Trophoblast cell (in vitro differentiated cells and primary cell): ENCODE results near the gene SEL1L3.

ENCODE experiments used
- DNase-seq, 2 donors: peaks; one replicate each; pipeline ENCODE4 v3.0.0-alpha.2; 2016
- H2AFZ ChIP-seq: 2 replicates; pipeline ENCODE4 v1.6.1; 2013; ENCODE audit warnings: low read length, moderate library complexity, mild to moderate bottlenecking; ENCODE audit not compliant: insufficient read depth, poor library complexity
- H2AK5ac ChIP-seq: 2 replicates; pipeline ENCODE4 v1.6.1; 2013; ENCODE audit warnings: mild to moderate bottlenecking, low read length
- H2BK120ac ChIP-seq: 2 replicates; pipeline ENCODE4 v1.6.1; 2013; ENCODE audit warnings: low read length, mild to moderate bottlenecking, moderate library complexity; ENCODE audit not compliant: insufficient read depth, poor library complexity
- H2BK12ac ChIP-seq: 2 replicates; pipeline ENCODE4 v1.6.1; 2013; ENCODE audit warnings: mild to moderate bottlenecking, low read length, moderate library complexity
- H2BK5ac ChIP-seq: 2 replicates; pipeline ENCODE4 v1.6.1; 2013; ENCODE audit warnings: low read length, low read depth, moderate library complexity, mild to moderate bottlenecking; ENCODE audit not compliant: poor library complexity
- H3K14ac ChIP-seq: 2 replicates; pipeline ENCODE4 v1.6.1; 2013; ENCODE audit warnings: mild to moderate bottlenecking, low read length
- H3K18ac ChIP-seq: 2 replicates; pipeline ENCODE4 v1.6.1; 2013; ENCODE audit warnings: mild to moderate bottlenecking, low read length
- H3K23ac ChIP-seq: 2 replicates; pipeline ENCODE4 v1.6.1; 2013; ENCODE audit warnings: low read length
- H3K27ac ChIP-seq: 2 replicates; pipeline ENCODE4 v1.5.1; 2013; ENCODE audit warnings: low read depth, mild to moderate bottlenecking, inconsistent platforms, low read length, moderate library complexity
- H3K27me3 ChIP-seq: 2 replicates; pipeline ENCODE4 v1.6.1; 2013; ENCODE audit warnings: inconsistent platforms, mild to moderate bottlenecking, low read length, moderate library complexity; ENCODE audit not compliant: insufficient read depth
- H3K36me3 ChIP-seq, 2 experiments: 1 replicate in 1 of 2; 2 replicates in 1 of 2; pipeline ENCODE4 v1.6.1; 2013; ENCODE audit warnings: low read length in 2 of 2, mild to moderate bottlenecking in 2 of 2, moderate library complexity in 1 of 2; ENCODE audit not compliant: insufficient read depth in 2 of 2, control insufficient read depth in 1 of 2
- H3K4ac ChIP-seq: 2 replicates; pipeline ENCODE4 v1.6.1; 2013; ENCODE audit warnings: low read depth, mild to moderate bottlenecking, low read length, moderate library complexity
- H3K4me1 ChIP-seq, 2 experiments: 1 replicate in 1 of 2; 2 replicates in 1 of 2; pipeline ENCODE4 v1.6.1; 2013; ENCODE audit warnings: low read length in 2 of 2, mild to moderate bottlenecking in 2 of 2, moderate library complexity in 1 of 2; ENCODE audit not compliant: insufficient read depth in 2 of 2, control insufficient read depth in 1 of 2
- H3K4me2 ChIP-seq: 2 replicates; pipeline ENCODE4 v1.6.1; 2013; ENCODE audit warnings: inconsistent platforms, mild to moderate bottlenecking, low read length, moderate library complexity
- H3K4me3 ChIP-seq: 2 replicates; pipeline ENCODE4 v1.5.1; 2013; ENCODE audit warnings: mild to moderate bottlenecking, low read depth, low read length, inconsistent platforms
- H3K79me1 ChIP-seq: one replicate; pipeline ENCODE4 v1.6.1; 2013; ENCODE audit warnings: low read length
- H3K79me2 ChIP-seq: 2 replicates; pipeline ENCODE4 v1.6.1; 2013; ENCODE audit warnings: low read length, mild to moderate bottlenecking; ENCODE audit not compliant: control insufficient read depth, insufficient read depth, poor library complexity
- H3K9ac ChIP-seq: 2 replicates; pipeline ENCODE4 v1.6.1; 2013; ENCODE audit warnings: mild to moderate bottlenecking, low read length
- H3K9me3 ChIP-seq: 2 replicates; pipeline ENCODE4 v1.6.1; 2013; ENCODE audit warnings: low read depth, mild to moderate bottlenecking, control low read depth, inconsistent platforms, low read length; ENCODE audit not compliant: insufficient read depth
- H4K12ac ChIP-seq: 2 replicates; pipeline ENCODE4 v1.6.1; 2013; ENCODE audit warnings: low read depth, mild to moderate bottlenecking, low read length, moderate library complexity
- H4K8ac ChIP-seq: 2 replicates; pipeline ENCODE4 v1.6.1; 2013; ENCODE audit warnings: low read depth, mild to moderate bottlenecking, low read length, moderate library complexity
- H4K91ac ChIP-seq: one replicate; pipeline ENCODE4 v1.6.1; 2013; ENCODE audit warnings: low read depth, mild to moderate bottlenecking, low read length, moderate library complexity
- WGBS: extraction: QIAGEN DNeasy Blood & Tissue Kit; methylation state at CpG from one replicate; pipeline ENCODE4 v1.1.7; 2013; ENCODE audit warnings: missing lambda C conversion rate; ENCODE audit not compliant: insufficient read length, insufficient coverage; ENCODE audit errors: extremely low coverage; 5-methylcytosine and 5-hydroxymethylcytosine counted together

SEL1L3 gene

DNA sequence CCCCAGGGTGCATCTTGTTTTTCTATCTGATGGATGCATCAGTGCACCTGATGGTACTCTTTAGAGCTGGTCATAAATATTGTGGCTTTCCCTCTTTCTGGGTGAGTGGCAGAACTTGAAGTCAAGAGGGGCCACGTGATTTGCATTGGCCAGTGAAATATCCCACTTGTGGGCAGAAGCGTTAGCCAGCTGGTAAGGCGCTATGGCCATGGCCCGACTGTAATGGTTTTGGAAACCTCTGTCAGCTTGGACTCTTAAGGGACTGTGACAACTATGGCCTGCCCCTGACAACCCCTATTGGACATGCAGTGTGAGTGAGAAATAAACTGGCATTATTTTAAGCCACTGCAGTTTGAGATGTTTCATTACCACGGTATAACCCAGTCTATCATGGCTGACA lies 72.8 kb downstream of the SEL1L3 start:
- no peaks in the 10 kb centered on the region for H3K79me2 ChIP-seq
- H4K8ac ChIP-seq = no peak overlapping the region
- H3K27ac ChIP-seq = no peak overlapping the region
- H2BK5ac ChIP-seq = no peak overlapping the region
- H3K36me3 ChIP-seq = no peaks in the 10 kb centered on the region
- DNase-seq = no peak
- no peaks in the 10 kb centered on the region for H3K27me3 ChIP-seq
- no peak overlapping the region for H3K9ac ChIP-seq
- no peak overlapping the region for H2BK12ac ChIP-seq
- no peak overlapping the region for H3K4ac ChIP-seq
- no peak overlapping the region for H2AK5ac ChIP-seq
- H2AFZ ChIP-seq = no peak overlapping the region
- no peaks in the 10 kb centered on the region for H3K9me3 ChIP-seq
- no peak overlapping the region for H4K91ac ChIP-seq
- no peak overlapping the region for H3K4me2 ChIP-seq
- H4K12ac ChIP-seq = no peak overlapping the region
- H3K18ac ChIP-seq = no peak overlapping the region
- no CpG with 5 or more reads among the region's 5 CpGs for WGBS
- no peak overlapping the region for H3K14ac ChIP-seq
- no peak overlapping the region for H3K4me3 ChIP-seq
- H2BK120ac ChIP-seq = no peak overlapping the region
- H3K4me1 ChIP-seq = no peaks in the 10 kb centered on the region
- no peak overlapping the region for H3K23ac ChIP-seq
- no peaks in the 10 kb centered on the region for H3K79me1 ChIP-seq

GRCh38 chr4:25788703-25789238 lies 74.0 kb downstream of the SEL1L3 start:
- Histone ChIP-seq H2BK5ac (no peak overlapping the region), H4K91ac (no peak overlapping the region), H2AFZ (no peak overlapping the region), H3K4ac (no peak overlapping the region), H2AK5ac (no peak overlapping the region), H3K9me3 (no peaks in the 10 kb centered on the region), H4K12ac (no peak overlapping the region), H3K4me3 (no peak overlapping the region), H3K27ac (no peak overlapping the region), H3K23ac (no peak overlapping the region), H3K79me2 (no peaks in the 10 kb centered on the region), H3K4me2 (no peak overlapping the region), H3K27me3 (no peaks in the 10 kb centered on the region), H3K4me1 (no peaks in the 10 kb centered on the region), H3K9ac (no peak overlapping the region), H3K18ac (no peak overlapping the region), H3K79me1 (no peaks in the 10 kb centered on the region), H2BK12ac (no peak overlapping the region), H4K8ac (no peak overlapping the region), H3K14ac (no peak overlapping the region), H3K36me3 (no peaks in the 10 kb centered on the region), H2BK120ac (no peak overlapping the region)
- no peak for DNase-seq
- WGBS = 100% methylated on average over 1 of the region's 4 CpGs

GRCh38 chr4:25786497-25787065 lies 76.2 kb downstream of the SEL1L3 start:
- H3K9me3 ChIP-seq = no peaks in the 10 kb centered on the region
- whole genome bisulfite sequencing = no CpG with 5 or more reads among the region's 4 CpGs
- H3K4me1 ChIP-seq = no peaks in the 10 kb centered on the region
- no peaks in the 10 kb centered on the region for H3K79me1 ChIP-seq
- no peak overlapping the region for H3K9ac ChIP-seq
- H4K12ac ChIP-seq = no peak overlapping the region
- no peaks in the 10 kb centered on the region for H3K79me2 ChIP-seq
- no peak for DNase-seq
- H4K91ac ChIP-seq = no peak overlapping the region
- no peak overlapping the region for H3K23ac ChIP-seq
- H2BK120ac ChIP-seq = no peak overlapping the region
- H3K36me3 ChIP-seq = no peaks in the 10 kb centered on the region
- no peak overlapping the region for H2AK5ac ChIP-seq
- H2AFZ ChIP-seq = no peak overlapping the region
- no peak overlapping the region for H4K8ac ChIP-seq
- H3K4ac ChIP-seq = no peak overlapping the region
- H3K27ac ChIP-seq = no peak overlapping the region
- no peak overlapping the region for H3K14ac ChIP-seq
- no peak overlapping the region for H2BK12ac ChIP-seq
- H2BK5ac ChIP-seq = no peak overlapping the region
- no peak overlapping the region for H3K18ac ChIP-seq
- H3K27me3 ChIP-seq = no peaks in the 10 kb centered on the region
- H3K4me3 ChIP-seq = no peak overlapping the region
- no peak overlapping the region for H3K4me2 ChIP-seq

GRCh38 chr4:25783943-25784342 lies 78.8 kb downstream of the SEL1L3 start:
- no peaks in the 10 kb centered on the region for H3K79me1 ChIP-seq
- no peak overlapping the region for H3K23ac ChIP-seq
- no peak overlapping the region for H3K9ac ChIP-seq
- H3K4me2 ChIP-seq = no peak overlapping the region
- no peak overlapping the region for H2AK5ac ChIP-seq
- H3K4ac ChIP-seq = no peak overlapping the region
- H3K9me3 ChIP-seq = no peaks in the 10 kb centered on the region
- H4K12ac ChIP-seq = no peak overlapping the region
- no peaks in the 10 kb centered on the region for H3K79me2 ChIP-seq
- no peaks in the 10 kb centered on the region for H3K4me1 ChIP-seq
- H3K27me3 ChIP-seq = no peaks in the 10 kb centered on the region
- H4K91ac ChIP-seq = no peak overlapping the region
- no peak overlapping the region for H3K18ac ChIP-seq
- H3K27ac ChIP-seq = no peak overlapping the region
- H4K8ac ChIP-seq = no peak overlapping the region
- H2AFZ ChIP-seq = no peak overlapping the region
- H3K4me3 ChIP-seq = no peak overlapping the region
- H3K14ac ChIP-seq = no peak overlapping the region
- H2BK120ac ChIP-seq = no peak overlapping the region
- H3K36me3 ChIP-seq = no peaks in the 10 kb centered on the region
- no CpG with 5 or more reads among the region's 9 CpGs for WGBS
- no peak overlapping the region for H2BK12ac ChIP-seq
- DNase-seq = no peak
- no peak overlapping the region for H2BK5ac ChIP-seq
